Measurements from ENCODE around the gene PHF12. TPM values are rescaled to one million over a fixed set of nuclear protein-coding genes. Genes with fewer than 3 reads are reported as not detected.
"Not testable (repeated sequence)": the region's sequence is repeated elsewhere in the genome, so short reads cannot be mapped to it uniquely, and the experiment has no call there.

PHF12 gene
- total RNA-seq, 3 donors from 2014 or later, result 45.2 to 48.6 (median 47.8) TPM

GRCh38 chr17:28877150-28877711 lies 74.1 kb downstream of the PHF12 start:
- Mint-ChIP-seq H3K36me3 (ENCODE audit: insufficient read depth) (peaks cover 20% of the 10 kb centered on the region), H3K4me1 (ENCODE audit: low read depth) (peaks cover 18% of the 10 kb centered on the region)
- not testable (repeated sequence) for H3K9me3 Mint-ChIP-seq; DNase-seq; H3K27me3 Mint-ChIP-seq (ENCODE audit: low read depth); H3K4me3 Mint-ChIP-seq; ATAC-seq

DNA sequence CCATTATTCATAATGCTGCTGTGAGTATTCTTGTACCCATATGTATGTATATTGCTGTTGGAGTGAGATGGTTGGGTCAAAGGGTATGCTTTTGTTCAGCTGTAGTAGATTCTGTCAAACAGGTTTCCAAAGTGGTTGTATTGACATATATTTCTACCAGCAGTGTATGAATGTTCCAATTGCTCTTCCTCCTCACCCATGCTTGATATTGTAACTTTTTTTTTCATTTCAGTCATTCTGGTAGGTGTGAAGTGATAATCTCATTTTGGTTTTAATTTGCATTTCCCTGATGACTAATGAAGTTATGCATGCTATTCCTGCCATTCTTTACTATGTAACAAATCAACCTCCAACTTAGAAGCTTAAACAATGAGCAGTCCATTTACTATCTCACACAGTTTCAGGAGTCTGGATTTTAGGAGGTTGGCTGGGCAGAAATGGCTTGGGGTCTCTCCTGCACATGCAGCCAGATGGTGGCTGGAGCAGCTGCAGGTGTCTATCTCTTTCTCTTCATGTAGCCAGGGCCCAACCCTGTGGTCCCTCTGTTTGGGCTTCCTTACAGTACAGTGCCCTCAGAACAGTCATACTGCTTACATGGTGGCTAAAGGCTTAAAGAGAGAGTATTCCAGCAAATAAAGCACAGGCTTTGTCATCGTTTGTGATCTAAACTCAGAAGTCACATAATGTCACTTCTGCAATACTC lies 75.3 kb downstream of the PHF12 start:
- no peak overlapping the region for H3K4me3 Mint-ChIP-seq
- no peaks in the 10 kb centered on the region for H3K9me3 Mint-ChIP-seq
- ATAC-seq, result peak; percentile 71 to 79
- DNase-seq, result no peak
- peaks cover 28% of the 10 kb centered on the region for H3K4me1 Mint-ChIP-seq (ENCODE audit: low read depth)
- H3K27me3 Mint-ChIP-seq (ENCODE audit: low read depth), result no peaks in the 10 kb centered on the region
- H3K36me3 Mint-ChIP-seq (ENCODE audit: insufficient read depth), result peaks cover 15% of the 10 kb centered on the region

- Mint-ChIP-seq H3K4me3 (no peak overlapping the region), H3K36me3 (ENCODE audit: insufficient read depth) (peaks cover 9% of the 10 kb centered on the region), H3K9me3 (no peaks in the 10 kb centered on the region), H3K27me3 (ENCODE audit: low read depth) (no peaks in the 10 kb centered on the region), H3K4me1 (ENCODE audit: low read depth) (peaks cover 31% of the 10 kb centered on the region)
- ATAC-seq, result no peak
- no peak for DNase-seq
Observed at GRCh38 chr17:28874750-28875149, 76.6 kb downstream of the PHF12 start.

DNA sequence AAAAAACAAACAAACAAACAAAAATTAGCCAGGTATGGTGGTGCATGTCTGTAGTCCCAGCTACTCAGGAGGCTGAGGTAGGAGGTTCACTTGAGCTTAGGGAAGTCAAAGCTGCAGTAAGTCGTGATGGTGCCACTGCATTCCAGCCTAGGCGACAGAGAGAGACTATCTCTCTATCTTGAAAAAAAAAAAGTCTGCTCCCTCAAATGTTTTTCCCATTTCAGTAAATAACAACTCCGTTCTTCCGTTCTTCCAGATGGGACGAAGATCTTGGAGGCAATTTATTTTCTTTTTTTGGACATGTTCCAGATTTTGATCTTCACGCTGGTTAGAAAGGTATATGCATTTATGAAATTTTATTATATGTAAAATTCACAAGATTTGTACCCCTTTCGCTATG lies 77.5 kb downstream of the PHF12 start:
- peaks cover 31% of the 10 kb centered on the region for H3K4me1 Mint-ChIP-seq (ENCODE audit: low read depth)
- H3K36me3 Mint-ChIP-seq (ENCODE audit: insufficient read depth), result peaks cover 5% of the 10 kb centered on the region
- ATAC-seq, result no peak

DNA sequence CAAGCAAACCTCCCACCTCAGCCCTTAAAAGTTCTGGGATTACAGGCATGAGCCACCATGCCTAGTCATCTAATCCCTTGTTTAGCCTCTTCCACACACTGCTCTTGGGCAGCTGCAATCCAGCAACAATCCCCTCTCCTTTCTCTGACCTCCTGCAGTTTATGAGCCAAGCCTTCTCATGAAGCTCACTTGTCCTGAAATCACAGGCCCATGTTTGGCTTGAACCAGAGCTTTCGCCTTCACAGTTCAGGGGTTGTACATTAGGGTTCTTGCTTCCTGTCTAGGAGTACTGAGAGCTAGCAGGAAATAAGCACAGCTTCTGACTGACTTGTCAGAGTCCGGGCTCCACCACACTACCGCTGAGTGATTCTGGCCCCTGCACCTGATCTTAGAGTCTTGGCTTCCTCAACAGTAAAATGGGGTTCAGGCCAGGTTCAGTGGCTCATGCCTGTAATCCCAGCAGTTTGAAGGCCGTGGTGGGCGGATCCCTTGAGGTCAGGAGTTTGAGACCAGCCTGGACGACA lies 80.2 kb downstream of the PHF12 start:
- Mint-ChIP-seq H3K4me1 (ENCODE audit: low read depth) (peaks cover 21% of the 10 kb centered on the region), H3K4me3 (no peak overlapping the region), H3K36me3 (ENCODE audit: insufficient read depth) (no peaks in the 10 kb centered on the region), H3K9me3 (no peaks in the 10 kb centered on the region), H3K27me3 (ENCODE audit: low read depth) (no peaks in the 10 kb centered on the region)
- DNase-seq, result no peak
- peak; percentile 69 to 76 for ATAC-seq

More for the DNA sequence above, 77.5 kb downstream of the PHF12 start:
- Mint-ChIP-seq H3K9me3 (no peaks in the 10 kb centered on the region), H3K4me3 (no peak overlapping the region), H3K27me3 (ENCODE audit: low read depth) (no peaks in the 10 kb centered on the region)
- no peak for DNase-seq

DNA sequence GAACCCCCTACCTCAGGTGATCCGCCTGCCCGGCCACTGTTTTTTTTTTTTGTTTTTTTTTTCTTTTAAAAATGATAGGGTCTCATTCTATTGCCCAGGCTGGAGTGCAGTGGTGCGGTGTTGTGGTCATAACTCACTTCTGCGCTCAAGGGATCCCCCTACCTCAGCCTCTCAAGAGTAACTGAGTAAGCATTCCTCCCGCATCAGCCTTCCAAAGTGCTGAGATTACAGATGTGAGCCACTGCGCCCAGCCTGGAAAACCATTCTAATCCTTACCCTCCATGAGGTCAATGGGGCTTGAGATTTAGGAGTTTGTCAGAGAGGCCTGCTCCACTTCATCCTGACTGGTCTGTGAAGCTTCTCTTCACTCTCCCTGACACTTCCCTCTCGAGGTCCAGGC lies 84.0 kb downstream of the PHF12 start:
- DNase-seq (no peak), ATAC-seq (no peak)
- Mint-ChIP-seq H3K27me3 (ENCODE audit: low read depth) (no peaks in the 10 kb centered on the region), H3K36me3 (ENCODE audit: insufficient read depth) (no peaks in the 10 kb centered on the region), H3K4me3 (no peak overlapping the region), H3K4me1 (ENCODE audit: low read depth) (peaks cover 12% of the 10 kb centered on the region), H3K9me3 (no peaks in the 10 kb centered on the region)

DNA sequence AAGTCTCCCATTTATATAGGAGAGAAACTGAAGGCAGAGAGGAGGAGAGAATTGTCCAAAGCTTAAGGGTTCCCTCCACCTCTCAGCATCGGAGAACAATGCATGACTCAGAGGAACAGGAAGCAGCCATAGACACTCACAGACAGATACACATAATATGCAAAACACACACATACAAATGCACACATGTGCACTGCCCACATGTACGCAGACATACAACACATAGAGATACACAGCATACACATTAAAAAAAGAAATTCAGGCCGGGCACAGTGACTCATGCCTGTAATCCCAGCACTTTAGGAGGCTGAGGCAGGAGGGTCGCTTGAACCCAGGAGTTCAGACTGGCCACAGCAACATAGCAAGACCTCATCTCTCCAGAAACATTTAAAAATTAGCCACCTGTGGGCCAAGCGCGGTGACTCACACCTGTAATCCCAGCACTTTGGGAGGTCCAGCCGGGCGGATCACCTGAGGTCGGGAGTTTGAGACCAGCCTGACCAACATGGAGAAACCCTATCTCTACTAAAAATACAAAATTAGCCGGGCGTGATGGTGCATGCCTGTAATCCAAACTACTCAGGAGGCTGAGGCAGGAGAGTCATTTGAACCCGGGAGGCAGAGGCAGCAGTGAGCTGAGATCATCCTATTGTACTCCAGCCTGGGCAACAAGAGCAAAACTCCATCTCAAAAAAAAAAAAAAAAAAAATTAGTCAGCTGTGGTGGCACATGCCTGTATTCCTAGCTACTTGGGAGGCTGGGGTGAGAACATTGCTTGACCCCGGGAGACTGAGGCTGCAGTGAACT lies 85.2 kb downstream of the PHF12 start:
- Mint-ChIP-seq H3K27me3 (ENCODE audit: low read depth) (no peaks in the 10 kb centered on the region), H3K36me3 (ENCODE audit: insufficient read depth) (peaks cover 2% of the 10 kb centered on the region), H3K4me1 (ENCODE audit: low read depth) (peaks cover 5% of the 10 kb centered on the region), H3K9me3 (no peaks in the 10 kb centered on the region), H3K4me3 (no peak overlapping the region)
- ATAC-seq (peak in 1 of 2 donors; percentile 38), DNase-seq (no peak)

- DNase-seq (no peak), ATAC-seq (no peak)
- no peaks in the 10 kb centered on the region for H3K9me3 Mint-ChIP-seq
- H3K4me3 Mint-ChIP-seq, result no peak overlapping the region
- peaks cover 7% of the 10 kb centered on the region for H3K36me3 Mint-ChIP-seq (ENCODE audit: insufficient read depth)
- H3K27me3 Mint-ChIP-seq (ENCODE audit: low read depth), result no peaks in the 10 kb centered on the region
- no peaks in the 10 kb centered on the region for H3K4me1 Mint-ChIP-seq (ENCODE audit: low read depth)
Observed at GRCh38 chr17:28864991-28865849, 86.1 kb downstream of the PHF12 start.

- H3K27me3 Mint-ChIP-seq (ENCODE audit: low read depth), result no peaks in the 10 kb centered on the region
- ATAC-seq (no peak), DNase-seq (no peak)
- no peaks in the 10 kb centered on the region for H3K9me3 Mint-ChIP-seq
- H3K4me1 Mint-ChIP-seq (ENCODE audit: low read depth), result no peaks in the 10 kb centered on the region
- peaks cover 11% of the 10 kb centered on the region for H3K36me3 Mint-ChIP-seq (ENCODE audit: insufficient read depth)
- H3K4me3 Mint-ChIP-seq, result no peak overlapping the region
Observed at GRCh38 chr17:28863953-28864352, 87.4 kb downstream of the PHF12 start.

- Mint-ChIP-seq H3K4me1 (ENCODE audit: low read depth) (peaks cover 7% of the 10 kb centered on the region), H3K27me3 (ENCODE audit: low read depth) (no peaks in the 10 kb centered on the region), H3K9me3 (no peaks in the 10 kb centered on the region), H3K4me3 (no peak overlapping the region), H3K36me3 (ENCODE audit: insufficient read depth) (peaks cover 18% of the 10 kb centered on the region)
- DNase-seq, result no peak
- no peak for ATAC-seq
Observed at GRCh38 chr17:28862561-28862960, 88.8 kb downstream of the PHF12 start.

GRCh38 chr17:28861393-28862203 lies 89.7 kb downstream of the PHF12 start:
- H3K4me3 Mint-ChIP-seq, result no peak overlapping the region
- ATAC-seq, result no peak
- H3K36me3 Mint-ChIP-seq (ENCODE audit: insufficient read depth), result peaks cover 18% of the 10 kb centered on the region
- DNase-seq, result no peak
- no peaks in the 10 kb centered on the region for H3K27me3 Mint-ChIP-seq (ENCODE audit: low read depth)
- no peaks in the 10 kb centered on the region for H3K9me3 Mint-ChIP-seq
- peaks cover 7% of the 10 kb centered on the region for H3K4me1 Mint-ChIP-seq (ENCODE audit: low read depth)

GRCh38 chr17:28860363-28860808 lies 90.9 kb downstream of the PHF12 start:
- Mint-ChIP-seq H3K9me3 (no peaks in the 10 kb centered on the region), H3K27me3 (ENCODE audit: low read depth) (no peaks in the 10 kb centered on the region), H3K4me1 (ENCODE audit: low read depth) (peaks cover 12% of the 10 kb centered on the region), H3K36me3 (ENCODE audit: insufficient read depth) (peaks cover 22% of the 10 kb centered on the region), H3K4me3 (no peak overlapping the region)
- DNase-seq, result no peak
- ATAC-seq, result no peak

DNA sequence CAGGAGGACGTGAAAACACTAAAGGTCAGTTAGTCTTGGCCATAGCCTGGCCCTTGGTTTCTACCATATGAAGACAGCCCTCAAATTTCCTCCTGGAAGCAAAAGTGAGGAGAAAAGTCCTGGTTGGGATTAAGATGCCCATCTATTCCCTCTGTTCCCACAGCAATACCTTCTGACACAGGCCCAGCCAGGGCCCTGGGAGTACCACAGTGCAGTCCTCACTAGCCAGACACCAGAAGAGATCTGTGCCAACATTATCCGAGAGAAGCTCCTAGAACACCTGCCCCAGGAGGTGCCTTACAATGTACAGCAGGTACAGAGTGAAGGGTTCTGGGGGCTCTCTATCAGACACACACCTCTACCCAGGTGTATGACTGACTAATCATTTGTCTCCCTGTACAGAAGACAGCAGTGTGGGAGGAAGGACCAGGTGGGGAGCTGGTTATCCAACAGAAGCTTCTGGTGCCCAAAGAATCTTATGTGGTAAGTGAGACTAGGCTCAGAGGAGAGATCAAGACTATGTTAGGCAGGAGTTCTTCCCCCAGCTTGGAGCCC lies 92.4 kb downstream of the PHF12 start:
- H3K4me3 Mint-ChIP-seq, result no peak overlapping the region
- peaks cover 22% of the 10 kb centered on the region for H3K4me1 Mint-ChIP-seq (ENCODE audit: low read depth)
- no peaks in the 10 kb centered on the region for H3K27me3 Mint-ChIP-seq (ENCODE audit: low read depth)
- DNase-seq, result no peak
- H3K9me3 Mint-ChIP-seq, result no peaks in the 10 kb centered on the region
- H3K36me3 Mint-ChIP-seq (ENCODE audit: insufficient read depth), result peaks cover 22% of the 10 kb centered on the region
- no peak for ATAC-seq
